ENCODE data around the gene LUZP2.

DNA sequence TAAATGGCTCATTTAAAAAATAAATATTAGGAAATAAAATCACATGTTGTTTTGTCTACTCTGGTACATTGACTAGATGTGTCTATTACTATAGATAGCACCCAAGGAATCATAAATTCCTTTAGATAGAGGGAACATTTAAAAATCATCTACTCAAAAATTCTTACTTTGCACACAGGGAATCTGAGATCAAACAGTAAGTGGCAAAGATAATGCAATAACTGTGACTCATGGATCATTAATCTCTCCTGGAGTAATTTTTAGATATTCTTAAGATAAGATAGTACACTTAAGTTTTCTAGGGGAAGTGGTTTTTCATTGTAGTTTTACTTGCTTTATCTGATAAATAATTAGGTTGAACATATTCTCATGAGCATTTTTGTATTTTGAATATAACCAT lies 468.9 kb downstream of the LUZP2 start:
- TF ChIP-seq POLR2AphosphoS5 (IDR thresholded peaks at IDR 0.05), result no peak
- no peak for TF ChIP-seq POLR2A (IDR thresholded peaks at IDR 0.05; ENCODE audit: low read depth)
- TF ChIP-seq, protein P1, sequence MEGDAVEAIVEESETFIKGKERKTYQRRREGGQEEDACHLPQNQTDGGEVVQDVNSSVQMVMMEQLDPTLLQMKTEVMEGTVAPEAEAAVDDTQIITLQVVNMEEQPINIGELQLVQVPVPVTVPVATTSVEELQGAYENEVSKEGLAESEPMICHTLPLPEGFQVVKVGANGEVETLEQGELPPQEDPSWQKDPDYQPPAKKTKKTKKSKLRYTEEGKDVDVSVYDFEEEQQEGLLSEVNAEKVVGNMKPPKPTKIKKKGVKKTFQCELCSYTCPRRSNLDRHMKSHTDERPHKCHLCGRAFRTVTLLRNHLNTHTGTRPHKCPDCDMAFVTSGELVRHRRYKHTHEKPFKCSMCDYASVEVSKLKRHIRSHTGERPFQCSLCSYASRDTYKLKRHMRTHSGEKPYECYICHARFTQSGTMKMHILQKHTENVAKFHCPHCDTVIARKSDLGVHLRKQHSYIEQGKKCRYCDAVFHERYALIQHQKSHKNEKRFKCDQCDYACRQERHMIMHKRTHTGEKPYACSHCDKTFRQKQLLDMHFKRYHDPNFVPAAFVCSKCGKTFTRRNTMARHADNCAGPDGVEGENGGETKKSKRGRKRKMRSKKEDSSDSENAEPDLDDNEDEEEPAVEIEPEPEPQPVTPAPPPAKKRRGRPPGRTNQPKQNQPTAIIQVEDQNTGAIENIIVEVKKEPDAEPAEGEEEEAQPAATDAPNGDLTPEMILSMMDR (IDR thresholded peaks at IDR 0.05), result no peak
- TF ChIP-seq EP300 (IDR thresholded peaks at IDR 0.05), result no peak
